Spleen (tissue), 11 donors: ENCODE results near the gene CLRN3. TPM values are rescaled to one million over a fixed set of nuclear protein-coding genes. Genes with fewer than 3 reads are reported as not detected.

Experiments used
- DNase-seq: peaks from one replicate; pipeline ENCODE4 v3.0.0-alpha.2; 2020
- H3K27ac ChIP-seq, 8 donors: fragments of 200-600 bp; sonication (generic) in 7 of 8; 1 replicate in 4 of 8; 2 replicates in 4 of 8; pipeline versions ENCODE4 v1.5.0 to v1.8.0; 2016 to 2021; ENCODE audit warnings: inconsistent platforms in 4 of 8, mild to moderate bottlenecking in 4 of 8, moderate library complexity in 1 of 8
- H3K27me3 ChIP-seq, 7 donors: fragments of 200-600 bp; sonication (generic) in 6 of 7; replicated peaks in 1 of 7; 1 replicate in 4 of 7; 2 replicates in 3 of 7; pipeline versions ENCODE4 v1.5.0 to v1.8.0; 2016 to 2021; ENCODE audit warnings: inconsistent platforms in 3 of 7, mild to moderate bottlenecking in 1 of 7
- H3K36me3 ChIP-seq, 6 donors: fragments of 200-600 bp; sonication (generic) in 5 of 6; 1 replicate in 4 of 6; 2 replicates in 2 of 6; pipeline versions ENCODE4 v1.5.0 to v1.8.0; 2016 to 2021; ENCODE audit warnings: inconsistent platforms in 2 of 6
- H3K4me1 ChIP-seq, 6 donors: fragments of 200-600 bp; sonication (generic) in 5 of 6; 1 replicate in 3 of 6; 2 replicates in 3 of 6; pipeline versions ENCODE4 v1.5.0 to v1.8.0; 2016 to 2021; ENCODE audit warnings: inconsistent platforms in 3 of 6
- H3K4me3 ChIP-seq, 8 donors: fragments of 200-600 bp; sonication (generic) in 7 of 8; 1 replicate in 4 of 8; 2 replicates in 4 of 8; pipeline versions ENCODE4 v1.5.0 to v1.8.0; 2016 to 2021; ENCODE audit warnings: inconsistent platforms in 4 of 8, mild to moderate bottlenecking in 4 of 8, moderate library complexity in 2 of 8
- H3K9me3 ChIP-seq, 8 donors: fragments of 200-600 bp; sonication (generic) in 7 of 8; 1 replicate in 4 of 8; 2 replicates in 4 of 8; pipeline versions ENCODE4 v1.5.0 to v1.8.0; 2016 to 2021; ENCODE audit warnings: inconsistent platforms in 4 of 8
- POLR2A ChIP-seq, 3 donors: fragments of 450-650 bp; IDR thresholded peaks; one replicate each; pipeline ENCODE4 v1.5.1; 2017; ENCODE audit warnings: antibody characterized with exemption in 3 of 3, mild to moderate bottlenecking in 1 of 3
- POLR2AphosphoS5 ChIP-seq, 3 donors: sonication (generic); formaldehyde crosslinking; IDR thresholded peaks; one replicate each; pipeline ENCODE4 v1.5.1; 2017; ENCODE audit warnings: antibody characterized with exemption in 3 of 3
- WGBS, 5 donors: extraction: QIAGEN DNeasy Blood & Tissue Kit in 3 of 5; methylation state at CpG; one replicate each; pipeline versions ENCODE4 v1.1.5 to v1.1.7; 2013 to 2018; 5-methylcytosine and 5-hydroxymethylcytosine counted together
- intact Hi-C: fragments of 100-400 bp; cut with DNase I; formaldehyde crosslinking; loops from one replicate; pipeline ENCODE4 v1.15.0; 2023; ENCODE audit warnings: low total_unique reads
- polyA plus RNA-seq, 3 donors: library from polyadenylated mRNA; stranded (reverse); fragments of 200-250 nt; gene quantifications; one replicate each; pipeline ENCODE4 v1.2.1, GENCODE V29; 2013
- total RNA-seq, 7 donors: library from RNA; depleted of rRNA in 3 of 7; stranded (reverse); fragments of >200 nt in 3 of 7; fragmentation: NEBNext Ultra II Directional in 4 of 7; extraction: Animal tissue kit (Norgen Biotek cat#: 25700) in 4 of 7; gene quantifications; one replicate each; pipeline versions ENCODE4 v1.1.0 to v1.2.1, GENCODE V29; 2016 to 2021
- TF ChIP-seq, protein P1 (sequence below), 11 experiments: fragments of 200-600 bp in 7 of 11; fragments of 450-650 bp in 4 of 11; sonication (generic) in 4 of 11; IDR thresholded peaks in 8 of 11; conservative IDR thresholded peaks in 3 of 11; 1 replicate in 7 of 11; 2 replicates in 4 of 11; pipeline versions ENCODE4 v1.4.0 to v1.8.0; 2016 to 2021; ENCODE audit warnings: antibody characterized with exemption in 11 of 11, inconsistent platforms in 4 of 11, mild to moderate bottlenecking in 1 of 11
- donor health status: healthy with polysubstance abuse.
- donor health status: DM: no; HTN: no; CAD: no; lungs with moderate emphysema.
- donor health status: DM: no; HTN: no; CAD: no.
- donor health status: Bipolar disorder and iron deficiency.
- donor health status: healthy.
- donor health status: DM: no; HTN: no; CAD: no.
- donor health status: DM: yes; HTN: yes; CAD: no.

CLRN3 gene
- total and polyA plus RNA-seq, 10 donors, result 0.22 to 0.43 TPM; not detected in 8

DNA sequence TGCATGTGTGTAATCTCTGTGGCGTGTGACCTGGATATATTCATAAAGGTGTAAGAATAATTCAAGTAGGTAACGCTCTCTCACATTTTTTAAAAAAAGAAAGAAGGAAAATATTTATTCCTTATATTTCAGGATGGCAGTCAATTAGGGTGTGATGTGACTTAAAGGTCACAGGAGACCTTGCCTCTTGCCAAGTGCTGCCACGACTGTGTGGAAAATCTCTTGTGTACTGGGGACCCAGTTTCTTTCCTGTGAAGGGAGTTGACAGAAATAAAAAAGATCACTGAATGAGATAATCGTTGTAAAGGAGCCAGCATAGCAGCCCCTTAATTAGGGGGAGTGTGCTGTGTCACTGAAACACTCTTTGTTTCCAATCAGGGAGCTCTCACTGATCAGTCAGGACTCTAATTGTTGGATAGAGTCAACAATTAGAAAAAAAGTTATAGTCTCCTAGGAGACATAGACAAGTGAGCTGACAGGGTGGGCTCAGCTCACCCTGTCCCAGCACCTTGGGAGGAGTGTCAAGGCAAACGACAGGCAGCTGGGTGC lies 45.2 kb upstream of the CLRN3 start:
- H3K9me3 ChIP-seq, result peaks cover 0 to under 1% (median 0%) of the 10 kb centered on the region in 8 donors
- no peak for DNase-seq
- intact Hi-C loops, result no loop called here
- H3K4me1 ChIP-seq, result peaks cover 0 to 14% (median 4%) of the 10 kb centered on the region in 6 donors
- TF ChIP-seq POLR2AphosphoS5 (IDR thresholded peaks at IDR 0.05), result no peak
- TF ChIP-seq, protein P1, sequence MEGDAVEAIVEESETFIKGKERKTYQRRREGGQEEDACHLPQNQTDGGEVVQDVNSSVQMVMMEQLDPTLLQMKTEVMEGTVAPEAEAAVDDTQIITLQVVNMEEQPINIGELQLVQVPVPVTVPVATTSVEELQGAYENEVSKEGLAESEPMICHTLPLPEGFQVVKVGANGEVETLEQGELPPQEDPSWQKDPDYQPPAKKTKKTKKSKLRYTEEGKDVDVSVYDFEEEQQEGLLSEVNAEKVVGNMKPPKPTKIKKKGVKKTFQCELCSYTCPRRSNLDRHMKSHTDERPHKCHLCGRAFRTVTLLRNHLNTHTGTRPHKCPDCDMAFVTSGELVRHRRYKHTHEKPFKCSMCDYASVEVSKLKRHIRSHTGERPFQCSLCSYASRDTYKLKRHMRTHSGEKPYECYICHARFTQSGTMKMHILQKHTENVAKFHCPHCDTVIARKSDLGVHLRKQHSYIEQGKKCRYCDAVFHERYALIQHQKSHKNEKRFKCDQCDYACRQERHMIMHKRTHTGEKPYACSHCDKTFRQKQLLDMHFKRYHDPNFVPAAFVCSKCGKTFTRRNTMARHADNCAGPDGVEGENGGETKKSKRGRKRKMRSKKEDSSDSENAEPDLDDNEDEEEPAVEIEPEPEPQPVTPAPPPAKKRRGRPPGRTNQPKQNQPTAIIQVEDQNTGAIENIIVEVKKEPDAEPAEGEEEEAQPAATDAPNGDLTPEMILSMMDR (IDR thresholded peaks at IDR 0.05 in 8 of 11, conservative IDR thresholded peaks at IDR 0.05 in 3 of 11), result no peak
- no peak for TF ChIP-seq POLR2A (IDR thresholded peaks at IDR 0.05)
- no peak overlapping the region for H3K27ac ChIP-seq
- WGBS, 5 donors, result 68 to 77% (median 70%) methylated on average over 5 of the region's 5 CpGs
- no peak overlapping the region for H3K4me3 ChIP-seq
- H3K27me3 ChIP-seq, result peaks cover 0 to 4% (median 0%) of the 10 kb centered on the region in 7 donors
- peaks cover 0 to 18% (median 0%) of the 10 kb centered on the region in 6 donors for H3K36me3 ChIP-seq

DNA sequence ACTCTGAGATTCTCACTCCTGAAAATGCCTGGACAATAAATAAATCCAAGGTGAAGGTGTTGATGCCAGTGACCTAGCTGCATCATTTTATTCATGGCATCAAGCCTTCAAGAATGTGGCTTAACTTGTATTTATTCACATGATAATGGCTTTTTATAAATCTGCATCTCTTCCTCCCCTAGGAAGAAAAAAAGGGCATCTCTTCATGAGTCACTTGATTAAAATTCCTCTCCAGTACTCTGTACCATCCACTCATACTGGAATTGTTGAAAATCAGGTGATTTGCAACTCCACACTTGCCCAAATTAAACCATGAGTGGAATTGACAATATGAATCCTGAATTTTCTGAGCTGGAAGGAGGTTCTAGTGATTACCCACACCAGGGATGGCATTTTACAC lies 44.3 kb upstream of the CLRN3 start:
- no peak for DNase-seq
- Histone ChIP-seq H3K4me3 (no peak overlapping the region), H3K4me1 (peaks cover 0 to 5% (median 0%) of the 10 kb centered on the region in 6 donors), H3K27me3 (peaks cover 0 to 4% (median 0%) of the 10 kb centered on the region in 7 donors), H3K36me3 (peaks cover 0 to 18% (median 0%) of the 10 kb centered on the region in 6 donors), H3K9me3 (peaks cover 0 to 6% (median 0%) of the 10 kb centered on the region in 8 donors), H3K27ac (no peak overlapping the region)
- intact Hi-C loops, result no loop called here
- no peak for TF ChIP-seq POLR2A (IDR thresholded peaks at IDR 0.05)
- no peak for TF ChIP-seq POLR2AphosphoS5 (IDR thresholded peaks at IDR 0.05)

DNA sequence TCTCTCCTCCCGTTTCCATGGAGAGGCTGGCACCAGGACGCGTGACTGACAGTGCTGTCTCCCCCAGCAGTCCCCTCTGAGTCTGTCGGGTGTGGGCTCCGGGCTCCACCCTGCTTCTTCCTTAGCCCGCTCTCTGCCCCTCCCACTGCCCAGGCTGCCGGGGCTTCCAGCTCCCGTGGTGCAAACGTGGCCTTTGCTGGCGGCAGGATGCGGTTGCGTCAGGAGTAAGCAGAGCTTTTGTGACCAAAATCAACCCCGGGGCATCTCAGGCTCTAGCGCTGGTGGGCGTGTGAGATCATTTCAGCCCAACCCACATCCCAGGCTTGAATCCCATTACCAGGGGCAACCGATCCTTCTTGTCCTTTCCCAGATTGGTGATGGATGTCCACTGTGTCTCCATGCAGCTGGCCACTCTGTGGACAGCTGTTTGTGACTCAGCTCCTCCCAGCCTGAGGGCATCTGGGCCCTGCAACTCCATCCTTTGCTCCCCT lies 42.4 kb upstream of the CLRN3 start:
- peaks cover 0 to 4% (median 0%) of the 10 kb centered on the region in 7 donors for H3K27me3 ChIP-seq
- TF ChIP-seq POLR2A (IDR thresholded peaks at IDR 0.05), result no peak
- TF ChIP-seq, protein P1 (IDR thresholded peaks at IDR 0.05 in 8 of 11, conservative IDR thresholded peaks at IDR 0.05 in 3 of 11), result no peak
- no peak for TF ChIP-seq POLR2AphosphoS5 (IDR thresholded peaks at IDR 0.05)
- WGBS, 5 donors, result 66 to 91% (median 79%) methylated on average over 16 of the region's 16 CpGs
- no peak overlapping the region for H3K4me3 ChIP-seq
- intact Hi-C loops, result no loop called here
- H3K9me3 ChIP-seq, result peaks cover 0 to 6% (median 0%) of the 10 kb centered on the region in 8 donors
- no peak overlapping the region for H3K27ac ChIP-seq
- DNase-seq, result no peak
- H3K4me1 ChIP-seq, result peaks cover 0 to 4% (median 0%) of the 10 kb centered on the region in 6 donors
- H3K36me3 ChIP-seq, result peaks cover 0 to 18% (median 0%) of the 10 kb centered on the region in 6 donors

DNA sequence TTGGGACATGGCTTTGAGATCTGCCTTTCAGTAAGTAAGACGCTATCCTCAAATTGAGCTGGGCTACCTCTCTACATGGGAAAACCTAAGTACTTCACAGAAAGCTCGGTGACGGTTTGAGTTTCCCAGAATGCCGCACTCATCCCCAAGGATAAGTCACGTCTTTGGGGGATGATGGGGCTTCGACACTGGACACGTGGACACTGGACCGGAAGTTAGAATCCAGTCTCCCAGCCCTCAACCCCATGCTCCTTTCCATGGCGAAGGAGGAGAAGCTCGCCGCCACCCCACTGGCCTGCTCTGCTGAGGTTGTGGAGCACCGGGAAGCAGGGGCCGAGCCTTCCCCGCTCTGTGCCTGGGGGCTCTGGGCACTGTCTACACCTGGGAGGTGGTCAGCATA lies 41.6 kb upstream of the CLRN3 start:
- no peak overlapping the region for H3K27ac ChIP-seq
- peaks cover 0 to 18% (median 0%) of the 10 kb centered on the region in 6 donors for H3K36me3 ChIP-seq
- TF ChIP-seq POLR2AphosphoS5 (IDR thresholded peaks at IDR 0.05) (no peak), POLR2A (IDR thresholded peaks at IDR 0.05) (no peak)
- TF ChIP-seq, protein P1 (IDR thresholded peaks at IDR 0.05 in 8 of 11, conservative IDR thresholded peaks at IDR 0.05 in 3 of 11), result no peak
- peaks cover 0 to 4% (median 0%) of the 10 kb centered on the region in 6 donors for H3K4me1 ChIP-seq
- H3K9me3 ChIP-seq, result peaks cover 0 to 6% (median 0%) of the 10 kb centered on the region in 8 donors
- WGBS, 5 donors, result 94 to 97% (median 96%) methylated on average over 10 to 14 of the region's 14 CpGs
- no peak for DNase-seq
- intact Hi-C loops, result no loop called here
- H3K27me3 ChIP-seq, result no peaks in the 10 kb centered on the region
- H3K4me3 ChIP-seq, result no peak overlapping the region
